C4-2B (cell line): ENCODE data around the gene RASGEF1B.

ENCODE experiments used
- H3K27ac ChIP-seq: fragments of 450-650 bp; 2 replicates; pipeline ENCODE4 v1.5.1; 2017
- ZFX ChIP-seq: fragments of 450-650 bp; IDR thresholded peaks from 2 replicates; pipeline ENCODE4 v1.6.1; 2017
- TF ChIP-seq, protein P1 (sequence below): fragments of 450-650 bp; conservative IDR thresholded peaks from 2 replicates; pipeline ENCODE4 v1.5.1; 2017; ENCODE audit warnings: mild to moderate bottlenecking

RASGEF1B gene

DNA sequence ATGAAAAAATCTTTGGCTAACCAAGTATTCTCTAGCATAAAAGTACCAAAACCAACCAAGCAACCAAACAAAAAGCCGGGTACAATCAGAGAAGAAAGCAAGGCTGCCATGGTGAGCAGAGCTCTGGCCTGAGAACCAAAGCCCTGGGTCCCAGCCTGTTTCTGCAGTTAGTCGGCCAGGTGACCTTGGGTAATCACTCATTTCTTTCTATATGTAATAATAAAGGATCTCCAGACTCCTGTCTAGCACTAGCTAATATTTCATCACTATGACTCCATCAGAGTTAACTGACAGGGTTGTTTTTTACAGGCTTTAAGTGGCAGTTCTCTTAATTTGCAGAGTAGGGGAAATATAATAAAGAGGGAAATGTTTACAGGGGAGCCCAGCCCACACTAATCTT, 34.0 kb upstream of the RASGEF1B start:
- no peak overlapping the region for H3K27ac ChIP-seq
- TF ChIP-seq, protein P1, sequence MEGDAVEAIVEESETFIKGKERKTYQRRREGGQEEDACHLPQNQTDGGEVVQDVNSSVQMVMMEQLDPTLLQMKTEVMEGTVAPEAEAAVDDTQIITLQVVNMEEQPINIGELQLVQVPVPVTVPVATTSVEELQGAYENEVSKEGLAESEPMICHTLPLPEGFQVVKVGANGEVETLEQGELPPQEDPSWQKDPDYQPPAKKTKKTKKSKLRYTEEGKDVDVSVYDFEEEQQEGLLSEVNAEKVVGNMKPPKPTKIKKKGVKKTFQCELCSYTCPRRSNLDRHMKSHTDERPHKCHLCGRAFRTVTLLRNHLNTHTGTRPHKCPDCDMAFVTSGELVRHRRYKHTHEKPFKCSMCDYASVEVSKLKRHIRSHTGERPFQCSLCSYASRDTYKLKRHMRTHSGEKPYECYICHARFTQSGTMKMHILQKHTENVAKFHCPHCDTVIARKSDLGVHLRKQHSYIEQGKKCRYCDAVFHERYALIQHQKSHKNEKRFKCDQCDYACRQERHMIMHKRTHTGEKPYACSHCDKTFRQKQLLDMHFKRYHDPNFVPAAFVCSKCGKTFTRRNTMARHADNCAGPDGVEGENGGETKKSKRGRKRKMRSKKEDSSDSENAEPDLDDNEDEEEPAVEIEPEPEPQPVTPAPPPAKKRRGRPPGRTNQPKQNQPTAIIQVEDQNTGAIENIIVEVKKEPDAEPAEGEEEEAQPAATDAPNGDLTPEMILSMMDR: no peak
- no peak for TF ChIP-seq ZFX

DNA sequence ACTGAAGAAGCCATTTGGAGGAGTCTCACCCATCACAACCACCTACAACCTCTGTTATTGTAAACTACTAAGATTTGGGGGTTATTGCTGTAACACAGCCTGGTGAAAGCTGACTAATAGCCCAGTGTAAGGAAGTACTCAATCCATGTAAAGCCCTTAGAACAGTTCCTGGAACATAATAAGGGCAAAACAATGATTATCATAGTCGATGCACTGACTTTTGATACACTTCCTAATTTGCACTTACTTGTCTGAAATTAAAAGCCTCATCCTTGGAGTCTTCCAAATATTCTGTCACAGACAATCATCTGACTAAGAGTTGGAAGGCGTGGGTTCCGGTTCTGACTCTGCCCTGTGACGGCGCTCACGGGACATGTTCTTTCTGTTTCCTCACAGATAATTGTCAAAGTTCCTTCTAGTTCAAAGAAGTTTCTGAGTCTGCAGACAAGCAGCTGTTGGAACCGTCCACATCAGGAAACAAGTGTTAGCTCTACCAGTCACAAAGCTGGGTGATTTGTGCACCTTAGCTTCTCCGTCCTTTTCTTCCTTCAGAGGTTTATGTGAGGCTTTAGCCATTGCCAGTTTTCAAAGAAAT, 33.4 kb upstream of the RASGEF1B start:
- H3K27ac ChIP-seq: no peak overlapping the region
- no peak for TF ChIP-seq ZFX

DNA sequence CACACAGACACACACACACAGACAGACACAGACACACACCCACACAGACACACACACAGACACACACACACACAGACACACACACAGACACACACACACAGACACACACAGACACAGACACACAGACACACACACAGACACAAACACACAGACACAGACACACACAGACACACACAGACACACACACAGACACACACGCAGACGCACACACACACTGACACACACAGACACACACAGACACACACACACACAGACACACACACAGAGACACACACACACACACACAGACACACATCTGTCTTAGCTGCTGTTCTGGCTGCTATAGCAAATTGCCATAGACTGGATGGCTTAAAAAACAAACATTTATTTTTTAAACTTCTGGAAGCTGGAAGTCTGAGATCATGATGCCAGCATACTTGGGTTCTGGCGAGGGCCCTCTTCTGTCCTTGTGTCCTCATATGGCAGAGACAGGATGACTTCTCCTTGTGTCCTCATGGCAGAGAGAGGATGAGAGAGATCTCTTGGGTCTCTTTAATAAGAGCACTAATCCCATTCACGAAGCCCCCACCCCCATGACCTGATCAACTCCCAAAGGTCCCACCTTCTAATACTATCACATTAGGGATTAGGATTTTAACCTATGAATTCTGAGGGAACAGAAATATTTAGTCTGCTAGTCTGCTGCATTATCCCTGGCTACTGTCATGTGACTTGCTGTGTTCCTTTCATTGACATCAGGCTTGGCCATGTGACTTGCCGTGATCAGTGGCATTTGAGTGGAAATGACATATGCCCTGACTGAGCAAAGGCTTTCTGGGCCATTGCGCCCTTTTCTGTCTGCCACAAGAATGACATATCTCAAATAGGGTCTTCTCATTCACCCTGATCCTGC, 32.7 kb upstream of the RASGEF1B start:
- H3K27ac ChIP-seq: no peak overlapping the region
- TF ChIP-seq, protein P1: no peak
- TF ChIP-seq ZFX: no peak

DNA sequence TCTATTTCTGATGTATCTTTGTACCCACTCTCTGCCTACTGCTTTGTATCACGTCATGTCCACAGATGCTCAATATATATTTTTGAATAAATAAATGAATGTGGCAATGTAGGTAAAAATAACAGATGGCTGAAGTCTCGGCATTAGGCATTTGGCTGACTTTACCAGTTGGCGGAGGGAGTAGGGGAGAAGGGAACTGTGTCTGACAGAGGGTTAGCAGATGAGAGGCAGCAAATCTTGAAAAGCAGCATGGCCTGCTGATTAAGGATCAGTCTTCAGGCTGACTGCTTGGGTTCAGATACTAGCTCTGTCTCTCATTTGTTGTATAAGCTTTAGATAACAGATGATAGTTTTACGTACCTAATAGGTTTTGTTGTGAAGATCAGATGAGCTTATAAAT, 31.9 kb upstream of the RASGEF1B start:
- no peak overlapping the region for H3K27ac ChIP-seq
- no peak for TF ChIP-seq ZFX
- TF ChIP-seq, protein P1: no peak

DNA sequence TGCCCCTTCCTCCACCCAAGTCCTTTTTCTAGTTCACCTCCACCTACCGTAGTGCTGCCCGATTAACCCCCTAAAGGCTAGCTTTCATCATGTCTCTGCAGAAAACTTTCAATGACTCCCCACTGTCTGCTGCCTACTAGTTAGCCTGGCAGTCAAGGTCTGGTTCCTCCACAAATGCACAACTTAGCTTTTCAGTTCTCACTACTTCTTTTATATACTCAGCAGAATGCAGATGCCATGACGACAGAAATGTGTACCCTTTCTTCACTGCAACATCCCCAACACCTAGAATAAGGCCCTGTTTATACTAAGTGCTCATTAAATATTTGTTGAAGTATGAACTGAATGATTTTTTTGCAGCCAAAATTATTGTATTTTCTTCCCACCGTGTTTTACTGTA, 30.9 kb upstream of the RASGEF1B start:
- TF ChIP-seq ZFX: no peak
- no peak overlapping the region for H3K27ac ChIP-seq

DNA sequence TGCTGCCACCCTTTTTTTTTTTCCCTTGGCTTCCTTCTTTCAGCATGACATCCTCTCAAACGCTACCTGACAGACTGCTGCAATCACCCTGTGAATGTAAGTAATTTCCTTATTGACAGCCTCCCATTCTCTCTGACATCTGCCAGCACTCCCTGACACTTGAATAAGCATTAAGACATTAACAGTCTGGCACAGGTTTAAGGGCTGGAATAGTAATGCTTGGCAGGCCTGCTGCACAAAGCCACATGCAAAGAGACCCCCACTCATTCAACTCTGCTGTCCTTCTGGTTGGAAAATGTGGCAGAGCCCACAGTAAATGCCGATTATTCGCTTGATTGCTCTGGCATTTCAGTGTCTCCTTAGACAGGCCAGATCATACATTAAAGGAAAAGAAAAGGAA, 28.1 kb upstream of the RASGEF1B start:
- no peak overlapping the region for H3K27ac ChIP-seq
- TF ChIP-seq, protein P1: no peak
- TF ChIP-seq ZFX: no peak

DNA sequence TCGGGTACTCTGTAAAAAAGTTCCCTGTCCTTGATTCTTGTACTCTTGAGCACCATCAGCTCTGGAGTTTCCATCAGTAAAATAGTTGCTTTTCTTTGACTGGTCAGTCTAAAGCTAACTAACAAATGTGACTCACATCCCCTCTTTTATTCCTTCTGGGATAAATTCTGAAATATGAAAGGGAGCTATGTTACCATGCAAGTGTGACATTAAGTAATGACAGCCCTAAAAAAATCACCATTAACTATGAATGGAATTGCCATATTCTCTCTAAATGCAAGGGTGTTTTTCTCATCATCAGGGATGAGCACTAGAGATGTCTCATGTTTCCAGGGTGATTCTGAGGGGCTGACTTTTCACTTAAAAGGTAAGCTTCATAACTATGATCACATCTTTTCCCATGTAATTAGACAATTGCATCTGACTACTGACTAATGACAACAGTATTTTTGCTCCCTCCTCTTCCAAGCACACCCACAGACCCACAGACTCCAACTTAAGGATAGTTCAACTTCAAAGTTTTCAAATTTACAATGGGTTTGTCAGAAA, 26.9 kb upstream of the RASGEF1B start:
- H3K27ac ChIP-seq: no peak overlapping the region
- no peak for TF ChIP-seq ZFX
- TF ChIP-seq, protein P1: no peak

DNA sequence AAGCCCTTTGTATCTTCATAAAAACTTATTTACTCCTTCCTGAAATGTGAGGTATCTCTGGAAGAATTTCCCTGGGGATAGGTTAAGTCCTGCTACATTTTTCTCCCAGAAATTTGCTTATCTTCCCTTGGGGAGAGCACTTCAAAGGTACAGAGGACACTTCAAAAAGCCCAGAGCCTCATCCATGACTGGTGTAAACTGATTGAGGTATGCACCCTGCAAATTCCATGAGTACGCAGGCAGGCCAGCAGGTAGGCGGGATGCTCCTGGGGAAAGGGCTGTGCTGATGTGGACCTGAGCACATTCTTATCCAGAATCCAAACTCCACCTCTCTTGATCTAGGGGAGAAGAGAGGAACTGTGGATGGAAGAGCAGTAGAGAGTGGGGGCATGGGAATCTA, 26.3 kb upstream of the RASGEF1B start:
- H3K27ac ChIP-seq: no peak overlapping the region
- TF ChIP-seq, protein P1: no peak
- no peak for TF ChIP-seq ZFX
